B cell (primary cell): ENCODE results near the gene TMEM108. TPM values are rescaled to one million over a fixed set of nuclear protein-coding genes. Genes with fewer than 3 reads are reported as not detected.

Source experiments
- ATAC-seq: fragments of 200-7000 bp; cut with Tn5 transposase; one replicate; pipeline ENCODE4 v1.10.0; 2021; ENCODE audit warnings: low read depth, mild to moderate bottlenecking, moderate number of reproducible peaks, moderate library complexity
- CTCF ChIA-PET: fragments of 350-600 bp; sonication (Branson Sonifier 250); formaldehyde crosslinking; loops from one replicate; lab custom pipeline; 2021; ENCODE audit warnings: antibody characterized with exemption, inconsistent platforms; lab: Charles Lee
- POLR2A ChIA-PET: fragments of 350-600 bp; sonication (Branson Sonifier 250); formaldehyde crosslinking; loops from one replicate; lab custom pipeline; 2021; ENCODE audit warnings: antibody characterized with exemption; lab: Charles Lee
- DNase-seq: peaks from one replicate; pipeline ENCODE4 v3.0.0; 2013
- H2AFZ ChIP-seq: 2 replicates; pipeline ENCODE4 v1.6.1; 2012; ENCODE audit warnings: mild to moderate bottlenecking, low read depth, low read length; ENCODE audit not compliant: insufficient read depth, poor library complexity, severe bottlenecking
- H3K27ac ChIP-seq, 2 donors: 1 replicate in 1 of 2; 2 replicates in 1 of 2; pipeline ENCODE4 v1.5.1; 2012 to 2013; ENCODE audit warnings: low read length in 2 of 2, mild to moderate bottlenecking in 2 of 2, moderate library complexity in 1 of 2
- H3K27me3 ChIP-seq, 4 experiments: fragments of 200-600 bp in 1 of 4; sonication (generic) in 1 of 4; replicated peaks in 1 of 4; 1 replicate in 2 of 4; 2 replicates in 2 of 4; pipeline versions ENCODE4 v1.6.1 to v1.7.0; 2013 to 2016; ENCODE audit warnings: low read length in 3 of 4, mild to moderate bottlenecking in 2 of 4, mixed read lengths in 1 of 4, moderate library complexity in 1 of 4; ENCODE audit not compliant: insufficient read depth in 4 of 4, control insufficient read depth in 3 of 4; ENCODE audit errors: control extremely low read depth in 1 of 4
- H3K36me3 ChIP-seq, 2 experiments: replicated peaks in 1 of 2; 1 replicate in 1 of 2; 2 replicates in 1 of 2; pipeline versions ENCODE4 v1.6.1 to v1.7.1; 2013; ENCODE audit warnings: low read length in 1 of 2; ENCODE audit not compliant: insufficient read depth in 2 of 2, control insufficient read depth in 1 of 2; ENCODE audit errors: control extremely low read depth in 1 of 2, extremely low read depth in 1 of 2
- H3K4me1 ChIP-seq, 2 donors: fragments of 200-600 bp in 1 of 2; sonication (generic) in 1 of 2; 1 replicate in 1 of 2; 2 replicates in 1 of 2; pipeline versions ENCODE4 v1.5.1 to v1.6.1; 2013 to 2017; ENCODE audit warnings: low read length in 2 of 2; ENCODE audit not compliant: control insufficient read depth in 2 of 2, insufficient read depth in 2 of 2
- H3K4me2 ChIP-seq: replicated peaks from 2 replicates; pipeline ENCODE3; 2012; ENCODE audit warnings: mild to moderate bottlenecking, low read depth, low read length; ENCODE audit not compliant: poor library complexity, severe bottlenecking
- H3K4me3 ChIP-seq, 5 experiments: fragments of 200-600 bp in 1 of 5; sonication (generic) in 1 of 5; 1 replicate in 3 of 5; 2 replicates in 2 of 5; pipeline versions ENCODE4 v1.5.1 to v1.7.0; 2011 to 2016; ENCODE audit warnings: low read length in 4 of 5, mild to moderate bottlenecking in 4 of 5, low read depth in 2 of 5, control low read depth in 1 of 5, moderate library complexity in 1 of 5; ENCODE audit not compliant: insufficient read depth in 1 of 5; ENCODE audit errors: control extremely low read depth in 1 of 5, extremely low read depth in 1 of 5
- H3K79me2 ChIP-seq: fragments of 200-600 bp; sonication (generic); one replicate; pipeline ENCODE4 v1.6.0; 2016; ENCODE audit warnings: low read length; ENCODE audit not compliant: control insufficient read depth, insufficient read depth
- H3K9ac ChIP-seq: fragments of 200-600 bp; sonication (generic); 2 replicates; pipeline ENCODE4 v1.6.1; 2017; ENCODE audit warnings: mild to moderate bottlenecking, low read length, moderate library complexity
- H3K9me3 ChIP-seq, 3 donors: one replicate each; pipeline versions ENCODE4 v1.6.1 to v1.7.1; 2013; ENCODE audit warnings: low read length in 2 of 3; ENCODE audit not compliant: control insufficient read depth in 2 of 3, insufficient read depth in 1 of 3; ENCODE audit errors: control extremely low read depth in 1 of 3
- H4K20me1 ChIP-seq: 2 replicates; pipeline ENCODE4 v1.6.0; 2012; ENCODE audit warnings: mild to moderate bottlenecking, low read length; ENCODE audit not compliant: insufficient read depth, control insufficient read depth, poor library complexity, severe bottlenecking
- H3K27ac Mint-ChIP-seq: one replicate; pipeline ENCODE4 v1.8.0; 2021; ENCODE audit warnings: mixed read lengths
- H3K27me3 Mint-ChIP-seq: one replicate; pipeline ENCODE4 v1.8.0; 2021; ENCODE audit warnings: mixed read lengths
- H3K4me1 Mint-ChIP-seq: one replicate; pipeline ENCODE4 v1.8.0; 2021; ENCODE audit warnings: mixed read lengths
- H3K4me3 Mint-ChIP-seq: one replicate; pipeline ENCODE4 v1.8.0; 2021; ENCODE audit warnings: mixed read lengths
- H3K9me3 Mint-ChIP-seq: one replicate; pipeline ENCODE4 v1.8.0; 2022; ENCODE audit warnings: mixed read lengths; ENCODE audit not compliant: insufficient read depth
- EZH2 ChIP-seq: IDR thresholded peaks from 2 replicates; pipeline ENCODE4 v1.6.1; 2012; ENCODE audit warnings: borderline replicate concordance, low read depth, mild to moderate bottlenecking, moderate library complexity, low read length; ENCODE audit not compliant: insufficient read depth, poor library complexity, severe bottlenecking
- WGBS: methylation state at CpG from one replicate; pipeline ENCODE4 v1.1.5; 2013; ENCODE audit warnings: missing lambda C conversion rate; ENCODE audit not compliant: insufficient coverage; 5-methylcytosine and 5-hydroxymethylcytosine counted together
- intact Hi-C: fragments of 100-400 bp; cut with micrococcal nuclease; formaldehyde crosslinking; loops from one replicate; pipeline ENCODE4 v1.10.0; 2022
- polyA plus RNA-seq: library from polyadenylated mRNA; depleted of rRNA; stranded (reverse); fragments of >200 nt; gene quantifications from 2 replicates; pipeline ENCODE4 v1.2.3, GENCODE V29; 2012
- total RNA-seq, 2 donors: library from RNA; stranded (reverse); fragments of 120-200 nt in 1 of 2; gene quantifications; 1 replicate in 1 of 2; 2 replicates in 1 of 2; pipeline versions ENCODE4 v1.2.3 to v1.2.4, GENCODE V29; 2013 to 2022
- TF ChIP-seq, protein P1 (sequence below): fragments of 200-600 bp; IDR thresholded peaks from one replicate; pipeline ENCODE4 v1.8.0; 2022; ENCODE audit warnings: antibody characterized with exemption, mild to moderate bottlenecking

The TMEM108 gene
- total and polyA plus RNA-seq, 2 donors (not counting 1 experiment from before 2014, with no cell fraction given) = not detected

DNA sequence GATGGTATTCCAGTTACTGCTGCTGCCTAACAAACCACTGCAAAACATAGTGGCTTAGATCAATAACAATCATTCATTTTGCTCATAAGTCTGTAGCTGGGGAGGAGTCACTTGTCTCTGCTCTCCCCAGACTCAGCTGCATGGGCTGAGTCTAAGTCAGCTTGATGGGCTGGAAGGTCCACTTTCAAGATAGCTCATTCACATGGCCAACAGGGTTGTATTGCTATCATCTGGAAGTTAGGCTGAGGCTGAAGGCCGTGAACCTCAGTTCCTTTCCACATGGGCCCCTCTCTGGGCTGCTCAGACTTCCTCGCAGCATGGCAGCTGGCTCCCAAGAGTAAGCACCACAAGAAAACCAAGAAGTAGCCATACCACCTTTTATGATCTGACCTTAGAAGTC is 333.0 kb downstream of the TMEM108 start:
- Mint-ChIP-seq H3K4me1 (no peaks in the 10 kb centered on the region), H3K27ac (no peak overlapping the region), H3K27me3 (peaks cover 9% of the 10 kb centered on the region), H3K9me3 (no peaks in the 10 kb centered on the region), H3K4me3 (no peak overlapping the region)
- POLR2A ChIA-PET = no interaction called here
- DNase-seq = no peak
- TF ChIP-seq EZH2 = no peak
- TF ChIP-seq, protein P1, sequence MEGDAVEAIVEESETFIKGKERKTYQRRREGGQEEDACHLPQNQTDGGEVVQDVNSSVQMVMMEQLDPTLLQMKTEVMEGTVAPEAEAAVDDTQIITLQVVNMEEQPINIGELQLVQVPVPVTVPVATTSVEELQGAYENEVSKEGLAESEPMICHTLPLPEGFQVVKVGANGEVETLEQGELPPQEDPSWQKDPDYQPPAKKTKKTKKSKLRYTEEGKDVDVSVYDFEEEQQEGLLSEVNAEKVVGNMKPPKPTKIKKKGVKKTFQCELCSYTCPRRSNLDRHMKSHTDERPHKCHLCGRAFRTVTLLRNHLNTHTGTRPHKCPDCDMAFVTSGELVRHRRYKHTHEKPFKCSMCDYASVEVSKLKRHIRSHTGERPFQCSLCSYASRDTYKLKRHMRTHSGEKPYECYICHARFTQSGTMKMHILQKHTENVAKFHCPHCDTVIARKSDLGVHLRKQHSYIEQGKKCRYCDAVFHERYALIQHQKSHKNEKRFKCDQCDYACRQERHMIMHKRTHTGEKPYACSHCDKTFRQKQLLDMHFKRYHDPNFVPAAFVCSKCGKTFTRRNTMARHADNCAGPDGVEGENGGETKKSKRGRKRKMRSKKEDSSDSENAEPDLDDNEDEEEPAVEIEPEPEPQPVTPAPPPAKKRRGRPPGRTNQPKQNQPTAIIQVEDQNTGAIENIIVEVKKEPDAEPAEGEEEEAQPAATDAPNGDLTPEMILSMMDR = no peak
- WGBS = 73% methylated on average over 2 of the region's 2 CpGs
- peaks cover 0 to 11% (median 0%) of the 10 kb centered on the region in 4 experiments for H3K27me3 ChIP-seq
- no peaks in the 10 kb centered on the region for H3K36me3 ChIP-seq
- H3K4me3 ChIP-seq = no peak overlapping the region
- no peaks in the 10 kb centered on the region for H4K20me1 ChIP-seq
- no peaks in the 10 kb centered on the region for H3K4me1 ChIP-seq
- no peaks in the 10 kb centered on the region for H3K9me3 ChIP-seq
- no peak overlapping the region for H3K27ac ChIP-seq
- no peak overlapping the region for H2AFZ ChIP-seq
- intact Hi-C loops = no loop called here
- no peak for ATAC-seq
- CTCF ChIA-PET = interaction anchor here (0.6 kb wide), 1 partner anchor 365 kb away, joined by 3 read pairs; no protein-coding TSS in a partner anchor
- H3K79me2 ChIP-seq = no peaks in the 10 kb centered on the region
- no peak overlapping the region for H3K9ac ChIP-seq
- no peak overlapping the region for H3K4me2 ChIP-seq

DNA sequence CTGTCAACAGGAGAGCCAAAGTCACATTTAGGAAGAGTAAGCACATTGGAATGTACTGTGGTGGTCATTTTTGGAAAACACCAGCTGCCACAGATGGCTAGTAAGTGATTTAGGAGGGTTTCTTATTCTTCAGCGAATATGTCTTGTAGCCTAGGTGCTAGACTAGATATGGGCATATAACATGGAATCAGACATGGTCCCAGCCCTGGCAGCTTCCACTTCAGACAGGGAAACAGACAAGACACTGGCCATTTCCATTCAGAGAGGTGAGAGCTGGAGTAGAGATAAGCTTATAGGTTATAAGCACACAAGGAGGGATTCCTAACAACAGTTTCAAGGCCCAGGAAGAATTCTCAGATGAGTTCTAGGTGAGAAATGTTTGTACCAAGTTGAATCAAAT is 333.5 kb downstream of the TMEM108 start:
- no peak for TF ChIP-seq EZH2
- TF ChIP-seq, protein P1 = no peak
- Histone ChIP-seq H3K36me3 (no peaks in the 10 kb centered on the region), H3K4me1 (no peaks in the 10 kb centered on the region), H2AFZ (no peak overlapping the region), H4K20me1 (no peaks in the 10 kb centered on the region), H3K27me3 (peaks cover 0 to 9% (median 0%) of the 10 kb centered on the region in 4 experiments), H3K4me3 (no peak overlapping the region), H3K9me3 (no peaks in the 10 kb centered on the region), H3K4me2 (no peak overlapping the region), H3K27ac (no peak overlapping the region), H3K79me2 (no peaks in the 10 kb centered on the region), H3K9ac (no peak overlapping the region)
- ATAC-seq = no peak
- ChIA-PET CTCF (interaction anchor here (0.6 kb wide), 1 partner anchor 365 kb away, joined by 3 read pairs; no protein-coding TSS in a partner anchor), POLR2A (no interaction called here)
- intact Hi-C loops = no loop called here
- no peak for DNase-seq
- Mint-ChIP-seq H3K27ac (no peak overlapping the region), H3K9me3 (no peaks in the 10 kb centered on the region), H3K4me1 (no peaks in the 10 kb centered on the region), H3K27me3 (peaks cover 9% of the 10 kb centered on the region), H3K4me3 (no peak overlapping the region)
- WGBS = no CpG with 5 or more reads among the region's 1 CpG
